ENCODE data around the gene LSR.

Gene LSR, protein sequence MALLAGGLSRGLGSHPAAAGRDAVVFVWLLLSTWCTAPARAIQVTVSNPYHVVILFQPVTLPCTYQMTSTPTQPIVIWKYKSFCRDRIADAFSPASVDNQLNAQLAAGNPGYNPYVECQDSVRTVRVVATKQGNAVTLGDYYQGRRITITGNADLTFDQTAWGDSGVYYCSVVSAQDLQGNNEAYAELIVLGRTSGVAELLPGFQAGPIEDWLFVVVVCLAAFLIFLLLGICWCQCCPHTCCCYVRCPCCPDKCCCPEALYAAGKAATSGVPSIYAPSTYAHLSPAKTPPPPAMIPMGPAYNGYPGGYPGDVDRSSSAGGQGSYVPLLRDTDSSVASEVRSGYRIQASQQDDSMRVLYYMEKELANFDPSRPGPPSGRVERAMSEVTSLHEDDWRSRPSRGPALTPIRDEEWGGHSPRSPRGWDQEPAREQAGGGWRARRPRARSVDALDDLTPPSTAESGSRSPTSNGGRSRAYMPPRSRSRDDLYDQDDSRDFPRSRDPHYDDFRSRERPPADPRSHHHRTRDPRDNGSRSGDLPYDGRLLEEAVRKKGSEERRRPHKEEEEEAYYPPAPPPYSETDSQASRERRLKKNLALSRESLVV

DNA sequence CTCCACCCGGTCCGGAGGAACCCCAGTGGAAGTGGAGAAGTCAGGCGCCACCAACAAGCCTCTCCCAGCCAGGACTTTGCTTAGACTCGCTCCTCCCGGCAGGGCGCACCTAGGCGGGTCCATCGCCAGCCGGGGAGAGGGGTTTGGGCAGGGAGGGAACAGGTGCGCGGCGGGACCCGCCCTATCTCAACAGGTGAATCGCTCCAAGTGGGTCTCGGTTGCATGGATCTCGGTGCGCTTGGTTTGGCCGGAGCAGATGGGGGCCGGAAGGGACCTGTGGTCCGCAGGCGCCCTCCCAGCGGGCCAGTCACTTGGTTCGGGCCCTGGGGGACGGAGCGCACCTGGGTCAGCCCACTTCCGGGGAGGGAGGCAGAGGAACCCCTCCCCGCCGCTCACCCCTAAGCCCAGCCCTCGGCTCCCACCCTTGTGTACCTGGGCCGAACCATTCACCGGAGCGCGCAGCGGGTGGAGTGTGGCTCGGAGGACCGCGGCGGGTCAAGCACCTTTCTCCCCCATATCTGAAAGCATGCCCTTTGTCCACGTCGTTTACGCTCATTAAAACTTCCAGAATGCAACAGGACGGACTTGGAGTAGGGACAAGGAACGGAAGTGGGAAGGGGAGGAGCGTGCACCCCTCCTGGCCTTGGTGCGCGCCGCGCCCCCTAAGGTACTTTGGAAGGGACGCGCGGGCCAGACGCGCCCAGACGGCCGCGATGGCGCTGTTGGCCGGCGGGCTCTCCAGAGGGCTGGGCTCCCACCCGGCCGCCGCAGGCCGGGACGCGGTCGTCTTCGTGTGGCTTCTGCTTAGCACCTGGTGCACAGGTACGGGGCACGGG, at the start of gene LSR:
LSR (plus strand) TSS at position 693 of the 836 bp plus-strand sequence; CDS start at position 714, 21 bp downstream.
- in situ Hi-C loops (cut with MboI; ENCODE audit: low sequenced_read_pairs) = no loop called here

GRCh38 chr19:35199481-35199880, 49.3 kb upstream of the LSR start:
- in situ Hi-C loops (cut with MboI; ENCODE audit: low sequenced_read_pairs) = no loop called here

DNA sequence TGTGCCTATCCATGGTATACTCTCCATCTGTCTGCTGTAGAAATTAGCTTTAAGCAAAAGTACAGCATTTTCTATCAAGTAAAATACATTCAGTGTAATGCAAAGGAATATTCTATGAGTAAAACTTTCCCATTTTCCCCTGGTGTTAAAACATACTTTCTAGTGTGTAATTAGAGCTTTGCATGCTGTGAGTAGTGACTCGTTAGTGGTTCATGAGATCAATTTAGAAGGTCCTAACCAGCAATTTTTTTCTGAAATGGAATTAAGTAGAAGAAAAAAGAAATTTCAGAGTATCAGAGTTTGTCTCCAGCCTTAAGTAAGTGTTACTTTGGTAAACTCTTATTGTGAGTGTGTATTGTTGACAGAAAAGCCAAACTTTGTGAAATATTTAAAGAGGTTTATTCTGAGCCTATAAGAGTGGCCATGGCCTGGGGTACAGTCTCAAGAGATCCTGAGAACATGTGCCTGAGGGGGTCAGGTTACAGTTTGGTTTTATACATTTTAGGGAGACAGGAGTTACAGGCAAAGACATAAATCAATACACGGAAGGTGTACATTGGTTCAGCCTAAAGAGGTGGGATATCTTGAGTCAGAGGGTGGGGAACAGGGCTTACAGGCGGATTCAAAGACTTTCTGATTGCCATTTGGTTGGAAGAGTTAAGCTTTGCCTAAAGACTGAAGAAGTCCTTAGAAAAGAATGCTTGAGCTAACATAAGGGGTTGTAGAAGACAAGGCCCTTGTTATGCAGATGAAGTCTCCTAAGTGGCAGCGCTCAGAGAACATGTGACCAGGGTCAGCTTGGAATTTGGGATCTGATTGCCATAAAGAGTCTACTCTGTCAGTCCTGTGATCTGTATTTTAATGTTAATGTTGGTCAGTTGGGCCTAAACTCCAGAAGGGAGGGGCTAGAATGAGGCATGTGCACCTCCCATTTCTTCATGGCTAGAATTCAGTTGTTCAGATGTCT, 45.8 kb upstream of the LSR start:
- in situ Hi-C loops (cut with MboI; ENCODE audit: low sequenced_read_pairs) = no loop called here

- in situ Hi-C loops (cut with MboI; ENCODE audit: low sequenced_read_pairs) = no loop called here
Observed at GRCh38 chr19:35204799-35205732, 43.7 kb upstream of the LSR start.

DNA sequence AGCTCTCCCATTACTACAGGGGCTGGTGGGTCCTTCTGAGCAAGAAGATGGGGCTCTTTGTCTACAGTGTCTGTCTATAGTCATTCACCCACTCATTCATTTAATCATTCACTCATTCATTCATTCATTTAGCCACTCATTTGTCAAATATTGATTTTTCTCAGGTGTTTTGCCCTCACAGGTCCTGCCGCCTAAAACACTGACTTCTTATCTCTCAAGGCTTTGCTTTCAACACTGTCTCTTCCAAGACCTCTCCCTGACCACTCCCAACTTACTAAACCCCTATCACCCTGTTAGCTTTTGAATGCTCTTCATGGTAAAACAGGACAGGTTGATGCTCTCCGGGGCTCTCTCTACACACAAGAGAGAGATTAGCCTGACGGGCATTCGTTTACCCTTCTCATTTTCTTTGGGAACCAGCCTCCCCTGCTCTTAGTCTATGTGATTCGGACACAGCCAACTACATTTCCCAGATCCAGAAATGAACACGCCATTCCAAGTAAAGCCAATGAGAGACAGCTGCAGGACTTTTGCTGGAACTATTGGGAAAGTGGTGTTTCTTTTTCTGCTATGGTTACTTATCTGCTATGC, 43.0 kb upstream of the LSR start:
- in situ Hi-C loops (cut with MboI; ENCODE audit: low sequenced_read_pairs) = no loop called here

DNA sequence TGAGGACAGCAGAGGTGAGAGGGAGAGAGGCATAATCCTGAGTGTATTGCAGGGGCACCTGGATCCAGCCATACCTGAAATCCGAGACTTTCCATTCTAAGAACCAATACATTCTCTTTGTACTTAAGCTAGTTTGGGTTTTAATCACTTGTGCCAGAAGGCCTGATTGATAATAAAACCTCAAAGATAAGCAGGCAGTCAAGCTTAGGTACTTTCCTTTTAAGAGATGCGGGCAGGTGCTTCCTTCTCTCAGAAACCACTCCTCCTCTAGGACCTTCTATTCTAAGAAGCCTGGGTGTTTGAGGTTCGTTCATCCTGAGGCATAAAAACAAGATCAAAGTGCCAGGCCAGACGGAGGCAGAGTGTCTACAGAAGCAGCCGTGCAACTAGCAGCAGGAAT, 42.4 kb upstream of the LSR start:
- in situ Hi-C loops (cut with MboI; ENCODE audit: low sequenced_read_pairs) = no loop called here

GRCh38 chr19:35206855-35207254, 41.9 kb upstream of the LSR start:
- in situ Hi-C loops (cut with MboI; ENCODE audit: low sequenced_read_pairs) = no loop called here

GRCh38 chr19:35207391-35207871, 41.4 kb upstream of the LSR start:
- in situ Hi-C loops (cut with MboI; ENCODE audit: low sequenced_read_pairs) = no loop called here

- in situ Hi-C loops (cut with MboI; ENCODE audit: low sequenced_read_pairs) = no loop called here
Observed at GRCh38 chr19:35208121-35208520, 40.7 kb upstream of the LSR start.

DNA sequence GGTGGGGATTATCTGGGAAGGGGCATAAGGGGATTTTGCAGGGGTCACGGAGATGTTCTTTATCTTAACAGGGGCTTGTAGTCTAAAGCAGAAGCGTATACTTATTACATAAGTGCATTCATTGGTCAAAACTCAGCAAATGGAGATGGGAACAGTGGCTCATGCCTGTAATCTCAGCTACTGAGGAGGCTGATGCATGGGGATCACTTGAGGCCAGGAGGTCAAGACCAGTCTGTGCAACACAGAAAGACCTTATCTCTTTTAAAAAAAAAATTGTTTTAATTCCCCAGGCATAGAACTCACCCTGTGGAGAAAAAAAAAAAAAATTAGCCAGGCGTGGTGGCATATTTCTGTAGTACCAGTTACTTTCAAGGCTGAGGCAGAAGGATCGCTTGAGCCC, 39.2 kb upstream of the LSR start:
- in situ Hi-C loops (cut with MboI; ENCODE audit: low sequenced_read_pairs) = no loop called here

DNA sequence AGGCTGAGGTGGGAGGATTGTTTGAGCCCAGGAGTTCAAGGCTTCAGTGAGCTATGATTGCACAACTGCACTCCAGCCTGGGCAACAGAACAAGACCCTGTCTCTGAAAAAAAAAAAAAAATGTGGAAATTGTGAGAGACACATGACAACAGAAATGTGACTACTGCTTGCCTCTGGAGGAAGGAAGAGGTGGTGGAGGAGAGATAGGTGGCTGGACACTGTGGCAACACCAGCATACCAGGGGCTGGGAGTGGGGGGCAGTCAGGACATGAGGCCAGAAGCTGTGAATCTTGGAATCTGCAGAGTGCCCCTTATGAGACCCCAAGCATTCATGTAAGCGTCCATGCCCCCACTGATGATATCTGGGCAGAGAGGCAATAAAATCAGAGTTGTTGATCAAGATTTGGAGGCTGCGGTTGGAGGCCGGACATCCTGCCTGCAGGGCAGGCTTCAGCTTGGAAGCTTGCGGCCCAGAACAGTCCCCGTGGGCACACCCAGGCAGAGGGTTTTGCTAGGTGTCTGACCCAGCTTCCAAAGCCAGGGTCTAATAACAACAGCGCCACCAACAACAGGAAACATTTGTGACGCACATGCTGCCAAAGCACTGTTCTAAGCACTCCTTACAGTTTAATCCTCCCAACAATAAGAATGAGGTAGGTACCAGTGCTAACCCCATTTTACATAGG, 37.1 kb upstream of the LSR start:
- in situ Hi-C loops (cut with MboI; ENCODE audit: low sequenced_read_pairs) = no loop called here

DNA sequence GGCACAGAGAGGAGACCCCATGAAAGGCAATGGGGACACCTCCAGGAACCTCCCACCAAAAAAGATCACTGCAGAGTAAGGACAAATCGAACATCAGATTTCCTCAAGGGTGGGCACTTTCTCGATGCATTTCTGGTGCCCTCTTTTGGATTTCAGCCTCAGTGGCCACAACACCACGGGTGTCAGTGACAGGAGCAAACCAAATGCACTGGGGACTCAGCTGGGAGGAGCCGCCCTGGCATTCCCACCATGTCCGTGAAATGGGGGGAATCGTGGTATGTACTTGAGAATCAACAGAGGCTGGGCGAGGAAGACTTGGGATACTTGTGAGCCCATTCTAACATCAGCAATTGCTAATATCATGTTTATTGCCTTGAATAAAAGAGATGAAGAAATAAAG, 36.6 kb upstream of the LSR start:
- in situ Hi-C loops (cut with MboI; ENCODE audit: low sequenced_read_pairs) = no loop called here

- in situ Hi-C loops (cut with MboI; ENCODE audit: low sequenced_read_pairs) = no loop called here
Observed at GRCh38 chr19:35213663-35214632, 34.9 kb upstream of the LSR start.

- in situ Hi-C loops (cut with MboI; ENCODE audit: low sequenced_read_pairs) = no loop called here
Observed at GRCh38 chr19:35214766-35215422, 33.9 kb upstream of the LSR start.

GRCh38 chr19:35216016-35216832, 32.6 kb upstream of the LSR start:
- in situ Hi-C loops (cut with MboI; ENCODE audit: low sequenced_read_pairs) = no loop called here
